ENCODE results near the gene LTBR. TPM values are rescaled to one million over a fixed set of nuclear protein-coding genes. Genes with fewer than 3 reads are reported as not detected.

LTBR gene
- total RNA-seq, 1 experiment from 2014 or later: 194 TPM

- Histone ChIP-seq H3K27me3 (replicated peaks; ENCODE audit: control insufficient read depth, insufficient read depth, low read length) (no peaks in the 10 kb centered on the region), H3K4me1 (peaks cover 80% of the 10 kb centered on the region), H3K9me3 (no peaks in the 10 kb centered on the region), H3K36me3 (ENCODE audit: control insufficient read depth, insufficient read depth, low read length) (no peaks in the 10 kb centered on the region), H3K4me3 (ENCODE audit: low read depth, low read length) (no peak overlapping the region)
- ChIA-PET CTCF (interaction anchor here (0.7 to 2.5 kb wide), 4 partner anchors 10 to 51 kb away, joined by 3 to 17 read pairs (median 4); partner anchors contain the start of gene LTBR), POLR2A (interaction anchor here (0.5 to 3.5 kb wide), 4 partner anchors 10 to 97 kb away, joined by 3 to 16 read pairs (median 8); partner anchors contain the start of genes LTBR and VAMP1)
- intact Hi-C loops (cut with micrococcal nuclease; ENCODE audit: unreplicated experiment): loop anchor here (10.0 kb wide), 1 partner anchor 298 kb away; no protein-coding TSS in a partner anchor
- Mint-ChIP-seq H3K27me3 (ENCODE audit: insufficient read depth, unreplicated experiment) (no peaks in the 10 kb centered on the region), H3K36me3 (ENCODE audit: insufficient read depth, unreplicated experiment) (peaks cover 14% of the 10 kb centered on the region), H3K27ac (ENCODE audit: unreplicated experiment) (peak overlapping the region; percentile 89), H3K4me1 (ENCODE audit: low read depth, unreplicated experiment) (peaks cover 73% of the 10 kb centered on the region), H3K9me3 (ENCODE audit: unreplicated experiment) (no peaks in the 10 kb centered on the region), H3K4me3 (ENCODE audit: unreplicated experiment) (peak overlapping the region; percentile 71)
- DNase-seq: peak in 1 of 2 experiments; percentile 28
- BruUV-seq (replicated peaks): no TSS peak
- TF ChIP-seq CTCF (IDR thresholded peaks at IDR 0.05; ENCODE audit: insufficient read depth in 1 of 2, low read depth in 1 of 2, low read length in 1 of 2, severe bottlenecking in 1 of 2, unreplicated experiment in 1 of 2): no peak
Measured at GRCh38 chr12:6373022-6373787, 10.8 kb upstream of the LTBR start.

GRCh38 chr12:6374028-6374785, 9.8 kb upstream of the LTBR start:
- intact Hi-C loops (cut with micrococcal nuclease; ENCODE audit: unreplicated experiment): loop anchor here (10.0 kb wide), 1 partner anchor 299 kb away; no protein-coding TSS in a partner anchor
- 0 out of 2 replicates have a peak overlapping the region, but pooled peaks have one; percentile 3 for H3K4me3 ChIP-seq (ENCODE audit: low read depth, low read length)
- TF ChIP-seq CTCF (IDR thresholded peaks at IDR 0.05; ENCODE audit: insufficient read depth in 1 of 2, low read depth in 1 of 2, low read length in 1 of 2, severe bottlenecking in 1 of 2, unreplicated experiment in 1 of 2): no peak
- CTCF ChIA-PET: interaction anchor here (0.6 to 1.8 kb wide), 6 partner anchors 9 to 240 kb away, joined by 4 to 18 read pairs (median 6); partner anchors contain the start of gene LTBR
- H3K27me3 Mint-ChIP-seq (ENCODE audit: insufficient read depth, unreplicated experiment): no peaks in the 10 kb centered on the region
- peak in 1 of 2 experiments; percentile 41 for DNase-seq
- peaks cover 65% of the 10 kb centered on the region for H3K4me1 Mint-ChIP-seq (ENCODE audit: low read depth, unreplicated experiment)
- peak overlapping the region; percentile 89 for H3K27ac Mint-ChIP-seq (ENCODE audit: unreplicated experiment)
- H3K4me1 ChIP-seq: peaks cover 82% of the 10 kb centered on the region
- no peaks in the 10 kb centered on the region for H3K9me3 ChIP-seq
- BruUV-seq (replicated peaks): no TSS peak
- no peaks in the 10 kb centered on the region for H3K36me3 ChIP-seq (ENCODE audit: control insufficient read depth, insufficient read depth, low read length)
- peaks cover 14% of the 10 kb centered on the region for H3K36me3 Mint-ChIP-seq (ENCODE audit: insufficient read depth, unreplicated experiment)
- peak overlapping the region; percentile 71 for H3K4me3 Mint-ChIP-seq (ENCODE audit: unreplicated experiment)
- H3K27me3 ChIP-seq (replicated peaks; ENCODE audit: control insufficient read depth, insufficient read depth, low read length): no peaks in the 10 kb centered on the region
- POLR2A ChIA-PET: interaction anchor here (0.5 to 3.5 kb wide), 4 partner anchors 9 to 79 kb away, joined by 4 to 16 read pairs (median 8); partner anchors contain the start of gene LTBR
- H3K9me3 Mint-ChIP-seq (ENCODE audit: unreplicated experiment): no peaks in the 10 kb centered on the region

- H3K27ac Mint-ChIP-seq (ENCODE audit: unreplicated experiment): peak overlapping the region; percentile 94
- TF ChIP-seq CTCF (IDR thresholded peaks at IDR 0.05; ENCODE audit: insufficient read depth in 1 of 2, low read depth in 1 of 2, low read length in 1 of 2, severe bottlenecking in 1 of 2, unreplicated experiment in 1 of 2): no peak
- H3K4me3 Mint-ChIP-seq (ENCODE audit: unreplicated experiment): peak overlapping the region; percentile 72
- BruUV-seq (replicated peaks): no TSS peak
- intact Hi-C loops (cut with micrococcal nuclease; ENCODE audit: unreplicated experiment): loop anchor here (10.0 kb wide), 1 partner anchor 300 kb away; no protein-coding TSS in a partner anchor
- no peaks in the 10 kb centered on the region for H3K9me3 Mint-ChIP-seq (ENCODE audit: unreplicated experiment)
- DNase-seq: no peak
- H3K36me3 Mint-ChIP-seq (ENCODE audit: insufficient read depth, unreplicated experiment): peaks cover 14% of the 10 kb centered on the region
- no peak overlapping the region for H3K4me3 ChIP-seq (ENCODE audit: low read depth, low read length)
- no peaks in the 10 kb centered on the region for H3K9me3 ChIP-seq
- peaks cover 62% of the 10 kb centered on the region for H3K4me1 Mint-ChIP-seq (ENCODE audit: low read depth, unreplicated experiment)
- H3K36me3 ChIP-seq (ENCODE audit: control insufficient read depth, insufficient read depth, low read length): no peaks in the 10 kb centered on the region
- ChIA-PET POLR2A (interaction anchor here (0.6 to 3.5 kb wide), 5 partner anchors 9 to 55 kb away, joined by 3 to 16 read pairs (median 7); partner anchors contain the start of gene LTBR), CTCF (interaction anchor here (0.6 to 1.8 kb wide), 6 partner anchors 10 to 239 kb away, joined by 4 to 18 read pairs (median 6); no protein-coding TSS in a partner anchor)
- no peaks in the 10 kb centered on the region for H3K27me3 Mint-ChIP-seq (ENCODE audit: insufficient read depth, unreplicated experiment)
- peaks cover 82% of the 10 kb centered on the region for H3K4me1 ChIP-seq
- H3K27me3 ChIP-seq (replicated peaks; ENCODE audit: control insufficient read depth, insufficient read depth, low read length): no peaks in the 10 kb centered on the region
Measured at GRCh38 chr12:6374786-6375160, 9.2 kb upstream of the LTBR start.

All from Caco-2 (cell line).